ENCODE measurements around the gene ARSA.
"Not testable (repeated sequence)": the region's sequence is repeated elsewhere in the genome, so short reads cannot be mapped to it uniquely, and the experiment has no call there.

The ARSA gene

DNA sequence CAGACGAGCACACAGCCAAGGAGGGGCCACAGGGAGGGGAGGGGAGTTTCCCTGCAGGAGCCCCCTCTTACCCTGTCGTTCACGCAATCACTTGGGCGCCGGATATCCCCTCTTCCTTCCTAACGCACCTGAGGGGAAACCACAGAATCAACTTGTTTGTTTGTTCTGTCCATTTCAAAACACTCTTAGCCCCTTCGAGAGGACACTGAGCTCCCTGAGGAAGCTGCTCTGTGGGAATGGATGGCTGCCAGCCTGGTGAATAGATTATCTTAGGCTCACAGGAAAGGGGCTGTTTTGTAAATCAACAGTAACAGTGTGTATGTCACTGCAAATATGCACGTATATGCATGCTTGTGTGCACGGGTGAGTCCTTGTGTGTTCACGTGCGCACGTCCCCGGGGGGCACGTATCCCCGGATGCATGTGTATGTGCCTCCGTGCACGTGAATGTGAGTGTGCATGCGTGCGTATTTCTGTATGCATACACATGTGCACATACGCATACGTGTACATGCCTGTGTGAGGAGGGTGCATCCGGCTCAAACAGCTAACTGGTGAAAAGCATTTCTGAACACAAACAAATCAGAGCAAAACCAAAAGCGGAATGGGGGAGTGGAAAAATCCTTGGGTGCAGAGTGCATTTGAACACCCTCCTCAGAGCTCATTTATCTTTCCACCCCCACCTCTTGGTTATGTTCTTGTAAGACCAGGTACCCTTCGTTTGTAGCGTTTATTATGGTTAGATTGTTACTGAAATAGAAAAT, 7.2 kb downstream of the ARSA start:
- DNase-seq, result peak; percentile 36

- DNase-seq, result not testable (repeated sequence)
Observed at GRCh38 chr22:50614296-50614695, 13.7 kb downstream of the ARSA start.

GRCh38 chr22:50613291-50613981, 14.5 kb downstream of the ARSA start:
- DNase-seq, result no peak

DNA sequence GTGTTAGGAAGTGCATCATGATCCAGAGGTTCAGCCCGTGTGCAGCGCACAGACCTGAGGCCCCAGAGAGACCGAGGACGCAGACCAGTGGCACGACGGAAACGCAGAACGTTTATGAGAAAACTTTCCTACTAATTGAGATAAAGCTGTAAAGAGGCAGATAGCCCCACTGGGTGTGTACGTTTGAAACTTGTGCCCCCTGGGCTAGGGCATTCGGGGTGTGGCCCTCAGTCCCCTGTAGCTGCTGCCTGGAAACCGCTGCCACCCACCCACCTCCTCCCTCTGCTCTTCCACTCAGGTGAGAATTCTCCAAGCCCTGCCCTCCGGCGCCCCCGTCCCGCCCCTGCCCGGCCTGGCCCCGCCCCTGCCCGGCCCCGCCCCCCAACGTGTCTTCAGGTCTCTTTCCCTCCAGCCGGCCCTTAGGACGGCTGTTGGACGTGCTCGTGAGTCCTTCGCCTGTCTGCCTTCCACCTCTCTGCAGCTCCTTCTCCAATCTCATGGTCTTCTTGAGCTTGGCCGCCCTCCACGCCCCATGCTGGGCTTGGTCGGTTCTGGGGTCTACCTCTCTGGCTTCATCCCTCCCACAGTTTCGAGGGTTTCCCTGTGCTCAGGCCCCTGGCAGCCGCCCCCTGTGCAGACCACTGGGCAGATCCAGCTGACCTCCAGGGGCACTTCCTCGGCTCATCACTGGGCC, 15.3 kb downstream of the ARSA start:
- DNase-seq, result no peak

GRCh38 chr22:50612168-50612527, 15.8 kb downstream of the ARSA start:
- DNase-seq, result no peak

DNA sequence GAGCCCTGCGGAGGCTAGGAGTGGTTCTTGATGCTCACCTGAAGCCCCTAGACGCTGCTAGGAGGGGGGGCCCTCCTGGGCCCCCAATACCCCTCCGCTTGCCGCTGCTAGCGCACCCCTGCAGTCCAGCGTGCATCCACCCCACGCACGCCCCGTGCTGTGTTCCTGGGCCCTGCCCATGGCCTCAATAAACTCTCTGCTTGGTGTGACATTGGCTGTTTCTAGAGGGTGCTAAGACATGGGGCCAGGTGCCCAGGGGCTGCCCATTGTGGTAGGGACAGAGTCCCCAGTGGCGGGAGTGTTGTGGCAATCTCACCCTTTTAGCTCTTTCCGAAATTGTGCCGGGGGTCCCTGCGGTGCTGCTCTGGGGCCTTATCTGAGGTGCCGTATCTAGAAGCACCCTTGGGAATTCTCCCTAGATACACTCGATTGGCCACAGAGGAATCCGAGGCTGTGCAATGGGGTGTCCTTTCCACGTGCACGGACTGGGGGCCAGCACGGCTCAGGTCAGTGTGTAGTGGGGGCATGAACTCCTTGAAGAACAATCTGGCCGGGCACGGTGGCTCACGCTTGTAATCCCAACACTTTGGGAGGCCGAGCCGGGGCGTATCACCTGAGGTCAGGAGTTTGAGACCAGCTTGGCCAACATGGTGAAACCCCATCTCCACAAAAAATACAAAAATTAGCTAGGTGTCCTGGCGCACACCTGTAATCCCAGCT, 16.5 kb downstream of the ARSA start:
- no peak for DNase-seq

- DNase-seq, result no peak
Observed at GRCh38 chr22:50610581-50610980, 17.4 kb downstream of the ARSA start.

- DNase-seq, result no peak
Observed at GRCh38 chr22:50610041-50610451, 17.9 kb downstream of the ARSA start.

- no peak for DNase-seq
Observed at GRCh38 chr22:50609599-50609998, 18.4 kb downstream of the ARSA start.

- no peak for DNase-seq
Observed at GRCh38 chr22:50608996-50609395, 19.0 kb downstream of the ARSA start.

- DNase-seq, result not testable (repeated sequence)
Observed at GRCh38 chr22:50608058-50608840, 19.7 kb downstream of the ARSA start.

DNA sequence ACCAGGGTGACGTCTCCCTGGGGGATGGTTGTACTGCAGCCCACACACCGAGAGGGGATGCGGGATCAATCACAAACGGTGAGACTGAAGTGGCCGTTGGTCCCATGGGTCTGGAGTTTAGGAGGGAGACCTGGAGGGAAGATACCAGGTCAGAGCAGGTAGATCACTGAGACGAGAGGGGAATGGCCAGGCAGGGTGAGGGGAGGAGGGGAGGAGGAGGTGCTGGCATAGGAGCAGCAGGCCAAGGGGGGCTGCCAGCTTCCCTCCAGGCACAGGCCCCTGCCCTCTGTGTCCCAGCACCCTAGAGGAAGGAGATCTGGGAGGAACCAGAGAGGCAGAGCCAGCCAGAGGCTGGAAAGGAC, 20.3 kb downstream of the ARSA start:
- no peak for DNase-seq

DNA sequence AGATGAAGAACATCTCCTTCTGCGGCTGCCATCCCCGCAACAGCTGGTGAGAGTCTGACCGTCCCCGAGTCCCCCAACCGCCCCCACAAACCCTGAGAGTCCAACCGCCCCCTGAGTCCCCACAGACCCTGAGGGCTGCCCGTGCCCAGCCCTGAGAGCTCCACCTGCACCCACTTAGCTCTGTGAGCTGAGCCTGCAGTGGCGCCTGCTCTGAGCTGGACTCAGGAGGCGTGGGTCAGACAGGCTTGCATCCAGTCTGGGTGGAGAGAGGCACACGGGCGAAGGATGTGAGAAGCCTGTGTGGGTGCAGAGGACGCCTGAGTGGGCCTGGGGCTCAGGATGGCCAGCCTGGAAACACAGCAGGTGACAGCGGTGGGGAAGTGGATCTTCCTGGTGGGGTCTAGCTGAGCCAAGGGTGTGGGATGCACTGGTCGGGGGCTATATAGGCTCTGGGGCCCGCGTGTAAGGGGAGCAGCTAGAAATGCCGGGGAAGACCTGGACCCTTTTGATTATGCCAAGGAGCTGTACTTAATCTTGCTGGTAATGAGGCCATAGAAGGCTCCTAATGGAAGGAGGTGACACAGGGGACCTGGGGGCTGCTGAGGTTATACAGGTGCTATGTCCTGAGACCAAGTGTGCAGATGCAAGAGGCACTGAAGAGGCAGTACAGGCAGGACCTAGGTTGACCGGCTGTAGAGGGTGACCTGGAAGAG, 20.9 kb downstream of the ARSA start:
- DNase-seq, result no peak

DNA sequence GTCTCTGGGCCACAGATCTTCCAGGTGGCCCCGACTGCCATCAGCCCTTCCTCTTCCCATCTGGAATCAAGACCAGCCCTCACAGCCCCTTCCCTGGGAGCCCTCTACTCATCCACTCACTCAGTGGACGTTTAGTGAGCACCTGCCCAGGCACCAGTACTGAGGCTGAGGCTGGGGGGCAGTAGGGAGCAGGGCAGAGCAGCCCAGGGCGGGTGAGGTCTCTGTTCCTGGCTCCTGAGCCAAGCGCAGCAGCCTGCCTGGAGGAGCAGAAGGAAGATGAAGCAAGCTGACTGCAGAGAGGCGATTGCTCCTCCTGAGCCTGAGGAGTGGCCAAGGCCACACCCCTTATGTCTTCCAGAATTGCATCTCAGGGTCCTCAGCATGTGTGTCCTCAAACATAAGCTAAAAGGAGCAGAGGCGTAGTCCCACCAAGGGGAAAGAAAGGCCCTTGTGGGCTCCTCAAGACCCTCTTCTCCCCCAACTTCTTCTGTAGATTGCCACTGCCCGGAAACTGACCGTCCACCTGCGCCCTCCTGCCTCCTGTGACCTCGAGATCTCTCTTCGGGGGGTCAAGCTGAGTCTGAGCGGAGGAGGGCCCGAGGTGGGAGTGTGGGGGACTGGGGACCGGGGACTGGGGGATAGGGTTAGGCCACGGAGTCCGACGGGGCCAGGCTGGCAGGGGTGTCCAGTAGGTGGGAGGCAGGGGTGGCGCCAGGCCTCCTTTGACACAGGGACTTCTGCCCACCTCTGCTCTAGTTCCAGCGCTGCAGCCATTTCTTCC, 21.6 kb downstream of the ARSA start:
- DNase-seq, result no peak

GRCh38 chr22:50605613-50606074, 22.3 kb downstream of the ARSA start:
- DNase-seq, result no peak

DNA sequence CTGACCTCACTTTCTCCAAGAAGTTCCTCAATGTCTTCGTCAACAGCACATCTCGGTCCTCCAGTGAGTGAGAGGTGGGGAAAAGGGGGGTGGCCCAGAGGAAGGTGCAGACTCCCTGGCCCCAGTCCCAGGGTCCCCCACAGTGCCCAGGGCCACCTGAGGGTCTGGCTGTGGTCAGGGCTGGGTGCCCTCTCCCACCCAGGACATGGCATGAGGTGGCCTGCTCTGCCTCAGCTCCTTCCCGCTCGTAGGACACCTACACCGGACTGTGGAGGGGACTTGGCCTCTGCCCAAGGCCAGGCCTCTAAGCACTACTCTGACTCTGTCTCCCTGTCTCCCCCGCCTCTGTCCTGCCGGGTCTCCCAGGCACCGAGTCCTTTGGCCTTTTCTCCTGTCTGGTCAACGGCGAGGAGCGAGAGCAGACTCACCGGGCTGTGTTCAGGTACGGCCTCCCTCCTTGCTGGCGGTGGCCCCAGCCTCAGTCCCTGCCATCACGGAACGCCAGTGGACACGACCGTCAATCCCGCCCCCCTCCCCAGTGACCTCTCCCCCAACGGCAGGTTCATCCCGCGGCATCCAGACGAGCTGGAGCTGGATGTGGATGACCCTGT, 22.8 kb downstream of the ARSA start:
- DNase-seq, result no peak

DNA sequence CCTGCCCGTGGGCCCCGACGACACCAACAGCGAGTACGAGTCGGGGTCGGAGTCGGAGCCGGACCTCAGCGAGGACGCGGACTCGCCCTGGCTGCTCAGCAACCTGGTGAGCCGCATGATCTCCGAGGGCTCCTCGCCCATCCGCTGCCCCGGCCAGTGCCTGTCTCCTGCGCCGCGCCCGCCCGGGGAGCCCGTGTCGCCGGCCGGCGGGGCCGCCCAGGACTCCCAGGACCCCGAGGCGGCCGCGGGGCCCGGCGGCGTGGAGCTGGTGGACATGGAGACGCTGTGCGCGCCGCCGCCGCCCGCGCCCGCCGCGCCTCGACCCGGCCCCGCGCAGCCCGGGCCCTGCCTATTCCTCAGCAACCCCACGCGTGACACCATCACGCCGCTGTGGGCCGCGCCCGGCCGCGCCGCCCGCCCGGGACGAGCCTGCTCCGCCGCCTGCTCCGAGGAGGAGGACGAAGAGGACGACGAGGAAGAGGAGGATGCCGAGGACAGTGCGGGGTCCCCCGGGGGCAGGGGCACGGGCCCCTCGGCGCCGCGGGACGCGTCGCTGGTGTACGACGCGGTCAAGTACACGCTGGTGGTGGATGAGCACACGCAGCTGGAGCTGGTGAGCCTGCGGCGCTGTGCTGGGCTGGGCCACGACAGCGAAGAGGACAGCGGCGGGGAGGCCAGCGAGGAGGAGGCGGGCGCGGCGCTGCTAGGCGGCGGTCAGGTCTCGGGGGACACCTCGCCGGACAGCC, 23.5 kb downstream of the ARSA start:
- no peak for DNase-seq

GRCh38 chr22:50603511-50604255, 24.3 kb downstream of the ARSA start:
- DNase-seq, result no peak

GRCh38 chr22:50602338-50602700, 25.6 kb downstream of the ARSA start:
- no peak for DNase-seq
